HG03460 (cell line): ENCODE data around the gene TOR1A.
"Not testable (repeated sequence)": the region's sequence is repeated elsewhere in the genome, so short reads cannot be mapped to it uniquely, and the experiment has no call there.

Source experiments
- ATAC-seq: cut with Tn5 transposase; IDR thresholded peaks from one replicate; pipeline ENCODE4 v1.9.1; 2021; ENCODE audit not compliant: unreplicated experiment

TOR1A gene

GRCh38 chr9:129822898-129823541, 916 bp downstream of the TOR1A start:
- ATAC-seq, result no peak

GRCh38 chr9:129816501-129817435, 7.2 kb downstream of the TOR1A start:
- ATAC-seq, result no peak

- no peak for ATAC-seq
These were observed 8.7 kb downstream of the TOR1A start for GRCh38 chr9:129815278-129815677.

GRCh38 chr9:129814432-129815223, 9.3 kb downstream of the TOR1A start:
- ATAC-seq, result no peak

GRCh38 chr9:129813661-129814060, 10.3 kb downstream of the TOR1A start:
- no peak for ATAC-seq

- no peak for ATAC-seq
These were observed 11.6 kb downstream of the TOR1A start for GRCh38 chr9:129812385-129812784.

- no peak for ATAC-seq
These were observed 12.0 kb downstream of the TOR1A start for GRCh38 chr9:129811967-129812363.

GRCh38 chr9:129810788-129811187, 13.1 kb downstream of the TOR1A start:
- no peak for ATAC-seq

- ATAC-seq, result no peak
These were observed 13.8 kb downstream of the TOR1A start for GRCh38 chr9:129810116-129810515.

- ATAC-seq, result no peak
These were observed 14.6 kb downstream of the TOR1A start for GRCh38 chr9:129809346-129809745.

GRCh38 chr9:129806061-129806460, 17.9 kb downstream of the TOR1A start:
- ATAC-seq, result no peak

GRCh38 chr9:129803676-129804060, 20.3 kb downstream of the TOR1A start:
- ATAC-seq, result peak; percentile 11

- ATAC-seq, result peak; percentile 96
These were observed 20.9 kb downstream of the TOR1A start, which contains the start of gene TOR1B for GRCh38 chr9:129802833-129803675. Gene TOR1B, plus strand, starts transcription at chr9:129803184. Its CDS starts 29 bp downstream, at chr9:129803213.

- no peak for ATAC-seq
These were observed 22.4 kb downstream of the TOR1A start for GRCh38 chr9:129801504-129801903.

- ATAC-seq, result no peak
These were observed 25.0 kb downstream of the TOR1A start for GRCh38 chr9:129798973-129799372.

- ATAC-seq, result not testable (repeated sequence)
These were observed 27.9 kb downstream of the TOR1A start for GRCh38 chr9:129796029-129796428.

- no peak for ATAC-seq
These were observed 29.4 kb downstream of the TOR1A start for GRCh38 chr9:129794549-129794948.

GRCh38 chr9:129786481-129786880, 37.5 kb downstream of the TOR1A start:
- ATAC-seq, result no peak

- no peak for ATAC-seq
These were observed 38.1 kb downstream of the TOR1A start for GRCh38 chr9:129785866-129786265.

- ATAC-seq, result not testable (repeated sequence)
These were observed 39.0 kb downstream of the TOR1A start for GRCh38 chr9:129784970-129785369.
